Heart left ventricle (tissue), 16 donors: ENCODE data around the gene OGFR. TPM values are rescaled to one million over a fixed set of nuclear protein-coding genes. Genes with fewer than 3 reads are reported as not detected.

Experiments used
- ATAC-seq, 4 donors: fragments of 200-7000 bp; cut with Tn5 transposase; one replicate each; pipeline ENCODE4 v1.9.1; 2020 to 2022; ENCODE audit warnings: moderate library complexity in 4 of 4, mild to moderate bottlenecking in 3 of 4, moderate number of reproducible peaks in 1 of 4
- DNase-seq, 5 donors: peaks; one replicate each; pipeline ENCODE4 v3.0.0-alpha.2; 2020
- H3K27ac ChIP-seq, 12 donors: fragments of 200-600 bp; sonication (generic) in 4 of 12; one replicate each; pipeline versions ENCODE4 v1.5.0 to v1.8.0; 2016 to 2022; ENCODE audit warnings: mild to moderate bottlenecking in 2 of 12
- H3K27me3 ChIP-seq, 9 donors: fragments of 200-600 bp; sonication (generic) in 2 of 9; one replicate each; pipeline versions ENCODE4 v1.5.1 to v1.8.0; 2016 to 2022; ENCODE audit warnings: mild to moderate bottlenecking in 3 of 9
- H3K36me3 ChIP-seq, 9 donors: fragments of 200-600 bp; sonication (generic) in 2 of 9; one replicate each; pipeline versions ENCODE4 v1.5.0 to v1.8.0; 2018 to 2022; ENCODE audit warnings: mild to moderate bottlenecking in 2 of 9
- H3K4me1 ChIP-seq, 12 donors: fragments of 200-600 bp; sonication (generic) in 4 of 12; one replicate each; pipeline versions ENCODE4 v1.5.0 to v1.8.0; 2016 to 2022; ENCODE audit warnings: mild to moderate bottlenecking in 3 of 12
- H3K4me3 ChIP-seq, 12 donors: fragments of 200-600 bp; sonication (generic) in 4 of 12; one replicate each; pipeline versions ENCODE4 v1.5.0 to v1.8.0; 2017 to 2022; ENCODE audit warnings: mild to moderate bottlenecking in 9 of 12, moderate library complexity in 4 of 12
- H3K9me3 ChIP-seq, 12 donors: fragments of 200-600 bp; sonication (generic) in 4 of 12; one replicate each; pipeline versions ENCODE4 v1.5.0 to v1.8.0; 2016 to 2022; ENCODE audit warnings: mild to moderate bottlenecking in 1 of 12
- POLR2A ChIP-seq, 2 donors: fragments of 450-650 bp; IDR thresholded peaks; one replicate each; pipeline ENCODE4 v1.6.1; 2017; ENCODE audit warnings: antibody characterized with exemption in 2 of 2, mild to moderate bottlenecking in 2 of 2, moderate library complexity in 2 of 2
- WGBS, 4 donors: extraction: QIAGEN DNeasy Blood & Tissue Kit in 2 of 4; methylation state at CpG; one replicate each; pipeline versions ENCODE4 v1.1.5 to v1.1.7; 2013 to 2018; 5-methylcytosine and 5-hydroxymethylcytosine counted together
- intact Hi-C, 10 donors: fragments of 100-400 bp; cut with DNase I; formaldehyde crosslinking; loops; one replicate each; pipeline versions ENCODE4 v1.11.1 to v1.14.2; 2022
- polyA plus RNA-seq, 2 donors: library from polyadenylated mRNA; stranded (reverse); fragments of 200-250 nt; gene quantifications; one replicate each; pipeline ENCODE4 v1.2.3, GENCODE V29; 2013
- total RNA-seq, 9 donors: library from RNA; depleted of rRNA in 2 of 9; stranded (reverse); fragments of >200 nt in 2 of 9; fragmentation: NEBNext Ultra II Directional in 3 of 9; extraction: Animal tissue kit (Norgen Biotek cat#: 25700) in 3 of 9; gene quantifications; one replicate each; pipeline versions ENCODE4 v1.1.0 to v1.2.4, GENCODE V29; 2016 to 2023
- TF ChIP-seq, protein P1 (sequence below), 12 donors: fragments of 200-600 bp; sonication (generic) in 4 of 12; IDR thresholded peaks; one replicate each; pipeline versions ENCODE4 v1.5.0 to v1.8.0; 2018 to 2022; ENCODE audit warnings: antibody characterized with exemption in 12 of 12, mild to moderate bottlenecking in 5 of 12
- donor health status: ischemic (EF 13 %, LVEDD 7.1; RV severe dilation, severe dysfunction).
- donor health status: healthy with polysubstance abuse.
- donor health status: DM: no; HTN: yes; CAD: no.
- donor health status: DM: no; HTN: no; CAD: no.
- donor health status: ischemic (EF 25% LVEDD 6.9; RV normal size, moderate dysfunction).
- donor health status: ischemic (EF 25% LVEDD 5.7; RV mildly dilated, moderate dysfunction).
- donor health status: healthy.
- donor health status: DM: yes; HTN: yes; CAD: no.
- donor health status: ischemic (EF 35%, LVEDD 5.7; RV mildly dilated, moderate dysfunction).
- donor health status: nonischemic (EF 11% LVEDD 7.7; RV severe dilation, severe dysfunction).
- donor health status: DM: yes; HTN: yes; CAD: no.
- donor health status: PGD.
- donor health status: ischemic (EF 29% LVEDD 5.4; RV normal size, mild dysfunction).
- donor health status: nonischemic (EF 23%, LVEDD 6.1; RV moderate dilation, normal function).

OGFR gene
- total and polyA plus RNA-seq, 11 donors, result 14.9 to 46.9 (median 21.2) TPM

DNA sequence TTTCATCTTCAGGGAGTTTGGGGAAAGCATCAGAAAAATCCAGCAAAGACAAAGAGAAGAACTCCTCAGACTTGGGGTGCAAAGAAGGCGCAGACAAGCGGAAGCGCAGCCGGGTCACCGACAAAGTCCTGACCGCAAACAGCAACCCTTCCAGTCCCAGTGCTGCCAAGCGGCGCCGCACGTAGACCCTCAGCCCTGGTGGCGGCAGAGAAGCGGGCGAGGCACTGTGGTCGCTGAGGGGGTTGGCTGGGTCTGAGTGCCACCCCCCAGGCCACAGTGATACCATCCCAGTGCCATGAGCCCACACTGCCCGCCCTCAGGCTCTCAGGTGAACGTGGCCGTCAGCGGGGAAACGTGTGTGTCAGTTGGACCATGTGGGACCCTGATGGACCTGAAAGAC is 5.2 kb upstream of the OGFR start:
- WGBS, 4 donors, result 96 to 98% (median 97%) methylated on average over 18 to 19 of the region's 19 CpGs
- no peaks in the 10 kb centered on the region for H3K9me3 ChIP-seq
- TF ChIP-seq, protein P1, sequence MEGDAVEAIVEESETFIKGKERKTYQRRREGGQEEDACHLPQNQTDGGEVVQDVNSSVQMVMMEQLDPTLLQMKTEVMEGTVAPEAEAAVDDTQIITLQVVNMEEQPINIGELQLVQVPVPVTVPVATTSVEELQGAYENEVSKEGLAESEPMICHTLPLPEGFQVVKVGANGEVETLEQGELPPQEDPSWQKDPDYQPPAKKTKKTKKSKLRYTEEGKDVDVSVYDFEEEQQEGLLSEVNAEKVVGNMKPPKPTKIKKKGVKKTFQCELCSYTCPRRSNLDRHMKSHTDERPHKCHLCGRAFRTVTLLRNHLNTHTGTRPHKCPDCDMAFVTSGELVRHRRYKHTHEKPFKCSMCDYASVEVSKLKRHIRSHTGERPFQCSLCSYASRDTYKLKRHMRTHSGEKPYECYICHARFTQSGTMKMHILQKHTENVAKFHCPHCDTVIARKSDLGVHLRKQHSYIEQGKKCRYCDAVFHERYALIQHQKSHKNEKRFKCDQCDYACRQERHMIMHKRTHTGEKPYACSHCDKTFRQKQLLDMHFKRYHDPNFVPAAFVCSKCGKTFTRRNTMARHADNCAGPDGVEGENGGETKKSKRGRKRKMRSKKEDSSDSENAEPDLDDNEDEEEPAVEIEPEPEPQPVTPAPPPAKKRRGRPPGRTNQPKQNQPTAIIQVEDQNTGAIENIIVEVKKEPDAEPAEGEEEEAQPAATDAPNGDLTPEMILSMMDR (IDR thresholded peaks at IDR 0.05), result no peak
- no peak for TF ChIP-seq POLR2A (IDR thresholded peaks at IDR 0.05)
- ATAC-seq, result no peak
- H3K4me1 ChIP-seq, result peaks cover 3 to 60% (median 29%) of the 10 kb centered on the region in 12 donors
- no peaks in the 10 kb centered on the region for H3K27me3 ChIP-seq
- intact Hi-C loops, result loop anchor here in 3 of 10 donors (10.0 kb wide), 3 partner anchors 295 to 495 kb away; partner anchors contain the start of genes ADRM1 (in 1 of the 3) and CABLES2 (in 1 of the 3)
- no peak overlapping the region for H3K27ac ChIP-seq
- no peak overlapping the region for H3K4me3 ChIP-seq
- DNase-seq, result no peak
- H3K36me3 ChIP-seq, result peaks cover 0 to 37% (median 30%) of the 10 kb centered on the region in 9 donors

DNA sequence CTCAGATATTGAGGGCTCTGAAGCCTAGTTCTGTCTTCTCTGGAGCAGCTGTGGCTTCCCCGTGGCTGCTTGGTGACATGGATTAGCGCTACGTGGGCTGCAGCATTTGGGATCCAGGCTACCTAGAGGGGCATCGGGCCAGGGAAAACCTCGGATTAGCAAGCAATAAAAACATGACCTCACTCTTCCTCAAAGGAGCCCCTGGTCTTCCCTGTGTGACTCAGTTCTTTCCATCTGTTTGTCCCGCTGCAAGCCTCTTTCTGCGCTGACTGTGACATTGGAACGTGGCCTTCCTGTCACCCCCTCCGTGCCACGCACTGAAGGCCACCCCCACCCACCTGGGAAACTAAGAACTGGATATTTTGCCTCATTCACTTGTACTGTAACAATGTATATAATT is 4.8 kb upstream of the OGFR start:
- Histone ChIP-seq H3K27ac (no peak overlapping the region), H3K4me1 (peaks cover 3 to 56% (median 25%) of the 10 kb centered on the region in 12 donors), H3K27me3 (no peaks in the 10 kb centered on the region), H3K4me3 (no peak overlapping the region), H3K9me3 (no peaks in the 10 kb centered on the region), H3K36me3 (peaks cover 0 to 37% (median 30%) of the 10 kb centered on the region in 9 donors)
- no peak for ATAC-seq
- TF ChIP-seq, protein P1 (IDR thresholded peaks at IDR 0.05), result no peak
- DNase-seq, result no peak
- WGBS, 4 donors, result 88 to 91% (median 90%) methylated on average over 10 of the region's 10 CpGs
- intact Hi-C loops, result loop anchor here in 3 of 10 donors (10.0 kb wide), 3 partner anchors 295 to 495 kb away; partner anchors contain the start of genes ADRM1 (in 2 of the 3) and CABLES2 (in 1 of the 3)

DNA sequence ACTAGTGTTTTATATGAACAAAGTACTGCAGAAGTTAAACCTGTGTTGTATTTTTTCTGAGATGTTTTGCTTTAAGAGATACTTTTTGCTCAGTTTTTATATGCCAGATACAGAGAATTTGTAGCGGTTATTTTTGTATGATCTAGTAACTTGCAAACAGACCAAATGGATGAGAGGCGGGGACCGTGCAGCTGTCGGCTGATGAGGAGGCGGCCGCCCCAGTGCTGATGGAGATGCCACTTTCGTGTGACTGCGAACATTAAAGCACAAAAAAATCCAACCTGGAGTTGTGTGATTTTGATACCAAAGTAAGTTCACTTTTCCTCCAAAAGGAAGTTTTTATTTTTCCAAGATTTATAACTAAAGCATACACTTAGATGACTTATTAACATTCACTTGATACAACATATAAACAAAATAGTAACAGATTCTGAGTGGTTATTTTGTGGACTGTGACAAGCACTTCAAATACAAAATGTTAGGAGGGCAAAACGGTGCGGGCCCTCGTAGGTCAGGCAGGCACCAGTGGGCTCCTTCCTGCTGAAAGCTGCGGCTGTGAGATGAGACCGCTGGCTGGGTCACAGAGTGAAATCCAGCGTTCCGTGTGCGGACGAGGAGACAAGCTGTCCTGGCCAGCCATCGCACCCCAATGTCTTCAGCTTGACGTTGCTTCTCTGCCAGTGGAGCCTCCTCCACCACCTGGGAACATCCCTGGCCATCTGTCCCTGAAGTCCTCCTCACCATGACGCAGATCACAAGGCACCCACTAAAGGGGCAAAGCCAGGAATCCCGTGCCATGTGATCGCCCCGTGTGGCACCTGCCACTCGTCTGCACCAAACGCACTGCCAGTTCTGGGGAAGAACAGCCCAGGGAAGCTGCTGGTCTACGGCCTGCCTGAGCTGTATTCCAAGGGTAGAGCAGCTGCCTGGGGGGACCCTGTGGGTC is 4.0 kb upstream of the OGFR start:
- peaks cover 0 to 37% (median 30%) of the 10 kb centered on the region in 9 donors for H3K36me3 ChIP-seq
- ATAC-seq, result peak in 1 of 4 donors; percentile 0
- no peaks in the 10 kb centered on the region for H3K9me3 ChIP-seq
- intact Hi-C loops, result loop anchor here in 1 of 10 donors (10.0 kb wide), 1 partner anchor 496 kb away; the partner anchor contains the start of gene ADRM1
- H3K4me1 ChIP-seq, result peaks cover 4 to 54% (median 23%) of the 10 kb centered on the region in 12 donors
- H3K27ac ChIP-seq, result peak overlapping the region in 7 of 12 donors; percentile 28 to 68 (median 49)
- DNase-seq, result no peak
- 75 to 84% (median 81%) methylated on average over 19 to 26 of the region's 26 CpGs for WGBS, 4 donors
- no peak overlapping the region for H3K4me3 ChIP-seq
- TF ChIP-seq, protein P1 (IDR thresholded peaks at IDR 0.05), result no peak
- TF ChIP-seq POLR2A (IDR thresholded peaks at IDR 0.05), result no peak
- H3K27me3 ChIP-seq, result no peaks in the 10 kb centered on the region
